GM12892 (cell line): ENCODE data around the gene NEU3.

Experiments used
- POLR2A ChIP-seq: IDR thresholded peaks from 2 replicates; pipeline ENCODE4 v1.6.1; 2011; ENCODE audit warnings: low read depth, low read length, control low read depth
- POLR2AphosphoS5 ChIP-seq: IDR thresholded peaks from 2 replicates; pipeline ENCODE4 v1.6.1; 2011; ENCODE audit warnings: low read depth, low read length, control low read depth
- TAF1 ChIP-seq: IDR thresholded peaks from 2 replicates; pipeline ENCODE4 v1.6.1; 2011; ENCODE audit warnings: low read depth, mild to moderate bottlenecking, control low read depth, low read length, borderline replicate concordance

- TF ChIP-seq POLR2A: no peak
- TF ChIP-seq TAF1: no peak
- no peak for TF ChIP-seq POLR2AphosphoS5
Measured at GRCh38 chr11:75002516-75002915, 13.8 kb downstream of the NEU3 start.
